GM10847 (cell line): Measurements from ENCODE around the gene ADCY2.

Source experiments
- POLR2A ChIP-seq: IDR thresholded peaks from 2 replicates; pipeline ENCODE4 v1.6.1; 2011; ENCODE audit not compliant: insufficient read length; ENCODE audit errors: extremely low read depth

ADCY2 gene

DNA sequence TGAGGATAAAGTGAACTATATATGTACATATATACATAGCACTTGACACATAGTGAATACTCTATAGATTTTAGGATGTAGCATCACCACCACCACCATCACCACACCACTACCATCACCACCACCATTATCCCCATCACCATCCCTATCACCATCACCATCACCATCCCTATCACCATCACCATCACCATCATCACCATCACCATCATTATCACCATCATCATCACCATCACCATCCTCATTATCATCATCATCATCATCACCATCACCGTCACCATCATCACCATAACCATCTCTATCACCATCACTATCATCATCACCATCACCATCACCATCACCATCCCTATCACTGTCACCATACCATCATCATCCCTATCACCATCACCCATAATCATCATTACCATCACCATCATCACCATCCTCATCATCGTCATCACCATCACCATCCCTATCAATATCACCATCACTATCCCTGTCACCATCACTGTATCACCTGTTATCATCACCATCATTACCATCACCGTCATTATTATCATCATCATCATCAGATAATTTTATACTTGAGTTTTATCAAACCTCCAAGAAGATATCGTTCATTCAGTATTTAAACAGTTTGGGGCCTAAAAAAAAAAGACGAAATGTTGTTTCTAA is 345.6 kb downstream of the ADCY2 start:
- no peak for TF ChIP-seq POLR2A

DNA sequence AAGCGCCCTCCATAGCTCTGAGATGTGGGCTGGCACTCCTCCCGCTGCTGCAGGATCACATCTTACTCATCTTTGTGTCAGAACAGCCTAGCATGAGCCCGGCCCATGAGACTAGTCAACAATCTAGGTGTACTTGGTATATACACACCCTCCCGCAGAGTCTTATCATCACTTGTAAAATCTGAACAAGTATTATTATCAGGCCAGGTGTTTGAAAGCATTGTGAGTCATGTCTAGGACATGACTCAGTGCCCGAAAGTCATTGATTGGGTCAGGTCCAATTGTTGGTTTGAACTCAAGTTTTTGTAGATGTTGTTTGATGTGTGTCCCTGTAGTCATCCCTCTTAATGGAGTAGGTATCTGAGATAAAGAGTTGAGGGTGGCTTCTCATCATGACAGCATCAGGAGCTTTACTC is 346.3 kb downstream of the ADCY2 start:
- no peak for TF ChIP-seq POLR2A

DNA sequence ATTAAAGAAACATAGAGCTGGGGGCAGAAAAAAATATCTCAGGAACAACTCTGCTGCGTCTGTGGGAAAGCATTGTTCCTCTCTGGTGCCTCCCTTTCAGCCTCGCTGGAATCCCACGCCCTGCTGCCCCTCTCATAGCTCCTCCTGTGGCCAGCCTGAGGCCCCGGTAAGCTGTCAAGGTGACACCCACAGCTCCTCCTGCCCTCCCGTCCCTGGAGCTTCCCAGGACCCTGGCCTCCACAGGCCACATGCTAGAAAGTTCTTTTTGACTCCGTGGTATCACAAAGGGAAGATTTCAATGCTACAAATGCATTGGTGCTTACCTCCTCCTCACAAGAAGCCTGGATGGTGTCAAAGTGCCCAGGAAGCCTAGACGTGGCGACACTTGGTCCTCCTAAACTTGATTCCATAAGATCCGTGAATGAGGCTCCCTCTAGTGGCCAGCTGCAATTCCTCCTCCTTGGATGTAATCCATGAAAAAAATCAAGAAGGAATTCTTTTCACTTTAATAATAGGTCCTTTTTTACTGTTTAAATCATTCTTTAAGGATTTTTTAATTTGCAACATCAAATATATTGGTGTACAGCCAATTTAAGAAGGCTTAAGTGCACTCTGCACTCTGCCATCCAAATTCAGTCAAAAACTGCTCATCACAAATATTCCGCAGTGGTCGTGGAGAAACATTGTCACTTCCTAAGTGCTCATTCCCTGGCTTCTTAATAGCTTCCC is 350.1 kb downstream of the ADCY2 start:
- no peak for TF ChIP-seq POLR2A

GRCh38 chr5:7747728-7748127 is 351.8 kb downstream of the ADCY2 start:
- TF ChIP-seq POLR2A = no peak

DNA sequence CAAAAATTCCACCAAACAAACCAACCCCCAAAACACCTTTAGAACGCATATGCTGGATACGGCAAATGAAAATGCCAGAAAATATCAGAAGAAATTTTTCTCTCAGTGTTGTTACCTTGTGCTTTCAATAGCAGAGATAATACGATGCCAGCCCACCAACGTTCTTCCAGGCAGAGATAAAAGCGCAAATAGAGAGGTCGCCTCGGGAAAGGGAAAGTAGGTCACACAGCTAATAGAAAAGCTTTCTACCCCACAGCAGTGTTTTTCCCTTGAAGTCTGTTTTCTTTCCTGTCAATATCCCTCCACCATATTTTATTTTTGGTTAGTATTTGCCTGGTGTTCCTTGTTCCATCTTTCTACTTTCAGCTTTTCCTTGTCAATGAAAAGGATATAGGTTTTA is 353.7 kb downstream of the ADCY2 start:
- no peak for TF ChIP-seq POLR2A

DNA sequence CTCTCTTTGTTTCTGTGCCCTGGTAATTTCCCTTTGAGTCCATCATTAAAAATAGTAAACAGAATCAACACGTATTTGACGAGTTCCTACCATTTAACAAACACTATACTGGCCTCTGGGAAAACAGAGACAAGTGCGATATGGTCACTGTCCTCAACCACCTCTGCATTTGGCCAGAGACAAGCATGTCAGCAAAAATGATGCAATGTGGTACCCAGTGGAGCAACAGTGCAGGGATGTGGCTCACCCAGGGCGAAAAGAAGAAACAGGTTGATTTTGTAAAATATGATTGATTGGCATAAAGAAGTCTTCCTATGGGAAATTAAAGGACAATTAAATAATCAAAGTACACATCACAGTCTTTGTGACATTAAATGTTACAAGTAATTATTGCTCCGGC is 355.9 kb downstream of the ADCY2 start:
- no peak for TF ChIP-seq POLR2A

GRCh38 chr5:7753181-7753580 is 357.2 kb downstream of the ADCY2 start:
- TF ChIP-seq POLR2A = no peak

- TF ChIP-seq POLR2A = no peak
Observed at GRCh38 chr5:7753596-7753995, 357.7 kb downstream of the ADCY2 start.

GRCh38 chr5:7754490-7754889 is 358.6 kb downstream of the ADCY2 start:
- no peak for TF ChIP-seq POLR2A

DNA sequence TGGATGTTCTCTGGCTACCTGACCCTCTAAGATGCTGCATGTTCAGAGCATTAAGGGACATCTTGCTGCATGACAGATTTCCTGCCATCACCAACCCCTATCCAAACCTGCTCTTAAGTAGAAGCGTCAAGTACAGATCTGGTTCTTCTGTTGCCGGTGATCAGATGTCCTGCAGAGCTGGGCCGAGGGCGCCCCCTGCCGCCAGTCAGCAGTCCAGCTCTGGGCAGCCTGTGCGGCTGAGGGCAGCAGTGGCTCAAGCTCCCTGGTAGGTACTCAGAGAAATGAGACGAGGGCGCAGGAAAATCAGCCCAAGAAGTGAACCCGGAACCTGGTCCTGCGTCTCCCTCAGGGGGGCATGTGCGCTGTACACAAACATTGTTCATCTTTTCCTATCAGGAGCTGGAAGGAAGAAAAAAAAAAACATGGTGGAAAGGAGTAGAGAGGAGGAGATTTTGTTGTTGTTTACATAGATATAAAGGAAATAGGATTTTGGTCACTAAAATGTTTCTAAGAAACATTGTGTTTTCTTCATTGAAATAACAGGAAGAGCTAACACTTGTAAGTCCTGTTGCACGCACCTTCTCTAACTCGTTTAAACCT is 359.2 kb downstream of the ADCY2 start:
- TF ChIP-seq POLR2A = no peak

GRCh38 chr5:7755958-7756357 is 360.0 kb downstream of the ADCY2 start:
- no peak for TF ChIP-seq POLR2A

DNA sequence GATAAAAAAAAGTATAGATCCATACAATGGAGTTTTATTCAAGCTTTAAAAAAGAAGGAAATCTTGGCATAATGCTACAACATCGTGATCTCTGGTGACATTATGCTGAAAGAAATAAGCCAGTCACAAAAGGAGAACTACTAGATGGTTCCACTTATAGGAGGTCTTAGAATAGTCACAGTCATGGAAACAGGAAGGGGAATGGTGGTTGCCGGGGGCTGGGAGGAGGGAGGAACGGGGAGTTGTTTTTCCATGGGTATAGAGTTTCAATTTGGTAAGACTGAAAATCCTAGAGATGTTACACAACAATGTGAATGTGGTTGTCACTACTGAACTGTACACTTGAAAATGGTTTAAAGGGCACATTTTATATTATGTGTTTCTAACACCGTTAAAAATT is 360.5 kb downstream of the ADCY2 start:
- TF ChIP-seq POLR2A = no peak

DNA sequence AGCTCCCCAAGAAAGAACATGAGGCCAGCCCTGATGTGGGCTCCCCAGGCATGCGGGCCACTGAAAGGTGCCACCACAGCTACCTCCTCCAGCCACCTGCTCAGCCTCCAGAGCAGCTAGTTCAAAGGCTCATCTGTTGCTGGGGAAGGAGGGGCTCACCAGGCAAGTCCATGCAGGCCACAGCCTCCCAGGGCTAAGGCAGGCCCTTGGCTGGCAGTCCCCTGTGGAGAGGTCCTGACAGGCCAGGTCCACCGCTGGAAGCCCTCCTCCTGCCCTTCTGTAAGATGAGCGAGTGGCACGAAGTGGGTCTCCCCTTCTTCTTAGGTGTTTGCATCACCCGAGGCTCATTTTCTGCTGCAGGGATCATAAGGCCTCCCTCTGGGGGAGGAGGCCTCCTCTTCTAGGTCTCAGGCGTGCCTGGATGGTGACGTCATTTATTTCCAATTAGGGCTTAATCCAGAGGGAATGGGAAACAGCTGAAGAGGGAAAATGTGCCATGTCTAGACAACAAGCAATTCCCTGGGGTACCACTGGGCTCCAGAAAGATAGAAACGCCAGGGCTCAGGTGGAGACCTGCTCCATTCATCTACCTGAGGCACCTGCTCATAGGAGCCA is 363.4 kb downstream of the ADCY2 start:
- no peak for TF ChIP-seq POLR2A

GRCh38 chr5:7759951-7760580 is 364.1 kb downstream of the ADCY2 start:
- no peak for TF ChIP-seq POLR2A

DNA sequence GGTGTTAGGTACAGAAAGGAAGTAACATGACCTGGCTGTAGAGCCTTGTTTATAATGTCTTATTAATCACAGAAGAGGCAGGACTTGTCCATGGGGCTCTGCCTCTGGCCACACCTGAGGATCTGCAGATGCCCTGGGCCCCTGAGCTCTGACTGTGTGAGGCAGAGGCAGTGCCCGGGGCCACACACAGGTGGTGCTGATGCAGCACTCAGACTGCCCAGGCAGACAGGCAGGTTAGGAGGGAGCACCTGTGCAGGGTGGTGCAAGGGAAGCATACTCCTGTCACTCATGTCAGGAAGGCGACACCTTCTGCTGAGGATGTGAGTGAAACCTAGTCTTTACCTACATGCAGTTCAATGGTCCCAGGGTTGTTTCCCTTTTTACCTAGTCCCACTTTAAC is 366.3 kb downstream of the ADCY2 start:
- TF ChIP-seq POLR2A = no peak
